Liver (tissue), 9 donors: ENCODE measurements around the gene RPP25L. TPM values are rescaled to one million over a fixed set of nuclear protein-coding genes. Genes with fewer than 3 reads are reported as not detected.
A peak's percentile ranks its signal among the peaks of the same experiment; 100 is the strongest.

ENCODE experiments used
- DNase-seq: peaks from one replicate; pipeline ENCODE4 v3.0.0-alpha.2; 2017; ENCODE audit warnings: low spot score
- H3K27ac ChIP-seq, 2 donors: one replicate each; pipeline ENCODE4 v1.7.0; 2013; ENCODE audit warnings: inconsistent platforms in 2 of 2, low read length in 2 of 2, control low read depth in 1 of 2, low read depth in 1 of 2, mild to moderate bottlenecking in 1 of 2
- H3K27me3 ChIP-seq, 4 donors: one replicate each; pipeline versions ENCODE4 v1.6.1 to v1.7.0; 2013; ENCODE audit warnings: low read length in 3 of 4, inconsistent platforms in 1 of 4, mild to moderate bottlenecking in 1 of 4, moderate library complexity in 1 of 4; ENCODE audit not compliant: control insufficient read depth in 4 of 4, insufficient read depth in 4 of 4
- H3K36me3 ChIP-seq, 4 donors: one replicate each; pipeline versions ENCODE4 v1.6.1 to v1.7.0; 2013; ENCODE audit warnings: low read length in 3 of 4, mild to moderate bottlenecking in 3 of 4, low read depth in 1 of 4, moderate library complexity in 1 of 4; ENCODE audit not compliant: control insufficient read depth in 4 of 4, insufficient read depth in 3 of 4
- H3K4me1 ChIP-seq, 4 donors: one replicate each; pipeline versions ENCODE4 v1.6.1 to v1.7.0; 2013; ENCODE audit warnings: low read length in 3 of 4, mild to moderate bottlenecking in 3 of 4, moderate library complexity in 1 of 4; ENCODE audit not compliant: control insufficient read depth in 4 of 4, insufficient read depth in 4 of 4
- H3K4me3 ChIP-seq, 3 donors: one replicate each; pipeline versions ENCODE4 v1.6.1 to v1.7.0; 2013; ENCODE audit warnings: low read length in 3 of 3, control low read depth in 1 of 3, low read depth in 1 of 3, mild to moderate bottlenecking in 1 of 3
- H3K9ac ChIP-seq, 2 donors: one replicate each; pipeline ENCODE4 v1.7.0; 2013; ENCODE audit warnings: low read length in 2 of 2, mild to moderate bottlenecking in 2 of 2, moderate library complexity in 2 of 2, control low read depth in 1 of 2, low read depth in 1 of 2
- H3K9me3 ChIP-seq, 4 donors: one replicate each; pipeline versions ENCODE4 v1.6.1 to v1.7.0; 2013; ENCODE audit warnings: low read length in 3 of 4; ENCODE audit not compliant: control insufficient read depth in 4 of 4
- ATF3 ChIP-seq: IDR thresholded peaks from 2 replicates; pipeline ENCODE4 v1.6.1; 2016; ENCODE audit warnings: antibody characterized with exemption
- CTCF ChIP-seq: fragments of 150-350 bp; IDR thresholded peaks from 2 replicates; pipeline ENCODE4 v1.5.1; 2017; ENCODE audit warnings: improper control_type of control experiment, low read depth, low read length; ENCODE audit not compliant: missing input control
- EGR1 ChIP-seq, 2 donors: IDR thresholded peaks; 2 replicates each; pipeline ENCODE4 v1.6.1; 2016 to 2018; ENCODE audit warnings: antibody characterized with exemption in 2 of 2, low read depth in 2 of 2
- FOXA2 ChIP-seq: IDR thresholded peaks from 2 replicates; pipeline ENCODE4 v1.6.1; 2016; ENCODE audit warnings: antibody characterized with exemption
- GABPA ChIP-seq, 2 donors: IDR thresholded peaks in 1 of 2; conservative IDR thresholded peaks in 1 of 2; 2 replicates each; pipeline ENCODE4 v1.6.1; 2016; ENCODE audit warnings: antibody characterized with exemption in 2 of 2, mild to moderate bottlenecking in 1 of 2, moderate library complexity in 1 of 2
- HNF4A ChIP-seq, 2 donors: conservative IDR thresholded peaks; 2 replicates each; pipeline ENCODE4 v1.6.1; 2016; ENCODE audit warnings: antibody characterized with exemption in 2 of 2, mild to moderate bottlenecking in 2 of 2
- HNF4G ChIP-seq: IDR thresholded peaks from 2 replicates; pipeline ENCODE4 v1.6.1; 2016; ENCODE audit warnings: antibody characterized with exemption
- JUND ChIP-seq, 2 donors: IDR thresholded peaks; 2 replicates each; pipeline ENCODE4 v1.6.1; 2016; ENCODE audit warnings: antibody characterized with exemption in 2 of 2
- MAX ChIP-seq: IDR thresholded peaks from 2 replicates; pipeline ENCODE4 v1.6.1; 2016; ENCODE audit warnings: antibody characterized with exemption
- NR2F2 ChIP-seq: IDR thresholded peaks from 2 replicates; pipeline ENCODE4 v1.6.1; 2016; ENCODE audit warnings: antibody characterized with exemption
- RAD21 ChIP-seq, 2 donors: IDR thresholded peaks; 2 replicates each; pipeline ENCODE4 v1.6.1; 2016; ENCODE audit warnings: antibody characterized with exemption in 2 of 2, mild to moderate bottlenecking in 2 of 2
- REST ChIP-seq: IDR thresholded peaks from 2 replicates; pipeline ENCODE4 v1.6.1; 2016; ENCODE audit warnings: antibody characterized with exemption, mild to moderate bottlenecking
- SP1 ChIP-seq: IDR thresholded peaks from 2 replicates; pipeline ENCODE4 v1.6.1; 2018; ENCODE audit warnings: antibody characterized with exemption, mild to moderate bottlenecking
- TAF1 ChIP-seq: conservative IDR thresholded peaks from 2 replicates; pipeline ENCODE4 v1.6.1; 2016; ENCODE audit warnings: antibody characterized with exemption, mild to moderate bottlenecking
- ZBTB33 ChIP-seq: IDR thresholded peaks from 2 replicates; pipeline ENCODE4 v1.6.1; 2016; ENCODE audit warnings: antibody characterized with exemption
- WGBS: extraction: QIAGEN DNeasy Blood & Tissue Kit; methylation state at CpG from one replicate; pipeline ENCODE4 v1.1.7; 2013; 5-methylcytosine and 5-hydroxymethylcytosine counted together
- polyA plus RNA-seq, 2 donors: library from polyadenylated mRNA; stranded (reverse) in 1 of 2; unstranded in 1 of 2; fragments of 200-250 nt in 1 of 2; fragments of >200 nt in 1 of 2; fragmentation: Nextera tagmentation in 1 of 2; extraction: Ambion mirVana in 1 of 2; gene quantifications; one replicate each; pipeline versions ENCODE4 v1.2.1 to v1.2.3, GENCODE V29; 2013 to 2015
- total RNA-seq, 2 donors: library from RNA; depleted of rRNA; stranded (reverse); fragments of >200 nt; gene quantifications; one replicate each; pipeline ENCODE4 v1.2.3, GENCODE V29; 2014
- donor health status: healthy.
- donor health status: healthy.
- donor health status: healthy.
- donor health status: healthy.
- donor health status: healthy.

The RPP25L gene
- total and polyA plus RNA-seq, 4 donors, result 18.6 to 33.4 (median 24.2) TPM

- Histone ChIP-seq H3K4me1 (peaks cover 0 to 11% (median 2%) of the 10 kb centered on the region in 4 donors), H3K9me3 (no peaks in the 10 kb centered on the region), H3K27ac (no peak overlapping the region), H3K27me3 (no peaks in the 10 kb centered on the region), H3K4me3 (no peak overlapping the region), H3K9ac (no peak overlapping the region), H3K36me3 (peaks cover 0 to 4% (median 0%) of the 10 kb centered on the region in 4 donors)
- DNase-seq, result no peak
- WGBS, result 89% methylated on average over 7 of the region's 7 CpGs
- no peak for TF ChIP-seq GABPA (IDR thresholded peaks at IDR 0.05 in 1 of 2, conservative IDR thresholded peaks at IDR 0.05 in 1 of 2)
- no peak for TF ChIP-seq EGR1 (IDR thresholded peaks at IDR 0.05; ENCODE audit: low read depth in 2 of 2)
- no peak for TF ChIP-seq ZBTB33
- peak in 1 of 2 donors; percentile 56 for TF ChIP-seq RAD21 (IDR thresholded peaks at IDR 0.05)
- no peak for TF ChIP-seq NR2F2
- no peak for TF ChIP-seq REST
- TF ChIP-seq MAX, result no peak
- no peak for TF ChIP-seq FOXA2
- no peak for TF ChIP-seq HNF4A (conservative IDR thresholded peaks at IDR 0.05)
- TF ChIP-seq CTCF, result peak; percentile 40
- TF ChIP-seq TAF1, result no peak
- no peak for TF ChIP-seq ATF3
- no peak for TF ChIP-seq HNF4G
- no peak for TF ChIP-seq SP1
- TF ChIP-seq JUND (IDR thresholded peaks at IDR 0.05), result no peak
Measured at GRCh38 chr9:34562135-34562745, 49.7 kb downstream of the RPP25L start.
